Measurements from ENCODE around the gene LCN15. TPM values are rescaled to one million over a fixed set of nuclear protein-coding genes. Genes with fewer than 3 reads are reported as not detected.

Gene LCN15
- total RNA-seq, 1 experiment from 2014 or later: not detected

DNA sequence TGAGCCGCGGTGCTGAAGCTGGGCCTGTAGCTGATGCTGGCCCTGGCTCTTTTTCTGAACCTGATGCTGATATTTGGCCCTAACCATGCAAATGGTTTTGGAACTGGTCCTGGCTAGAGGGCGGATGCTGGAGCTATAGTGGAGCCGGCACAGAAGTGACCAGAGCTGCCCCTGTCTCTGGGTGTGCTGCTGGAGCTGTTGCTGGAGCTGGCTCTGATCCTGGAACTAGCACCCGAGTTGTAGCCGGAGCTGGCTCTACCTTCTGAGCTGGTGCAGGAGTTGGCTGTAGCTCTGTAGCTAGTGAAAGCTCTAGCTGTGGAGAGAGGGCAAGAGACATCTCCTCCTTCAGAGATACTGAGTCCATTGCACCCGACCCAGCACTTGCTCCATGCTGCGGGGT, 34.4 kb downstream of the LCN15 start:
- H4K20me1 ChIP-seq (ENCODE audit: insufficient read depth): peaks cover 25% of the 10 kb centered on the region
- no peak overlapping the region for H3K27ac ChIP-seq
- peak overlapping the region; percentile 98 for H3K4me2 ChIP-seq
- H3K4me1 ChIP-seq (replicated peaks; ENCODE audit: insufficient read depth): peaks cover 27% of the 10 kb centered on the region
- H3K79me2 ChIP-seq (ENCODE audit: low read depth): peaks cover 63% of the 10 kb centered on the region
- POLR2A ChIA-PET (ENCODE audit: unreplicated experiment): interaction anchor here (0.8 kb wide), 1 partner anchor 471 kb away, joined by 12 read pairs; no protein-coding TSS in a partner anchor
- no TSS peak for BruUV-seq (replicated peaks)
- no peaks in the 10 kb centered on the region for H3K27me3 ChIP-seq (ENCODE audit: insufficient read depth, low read depth)
- no peak for DNase-seq
- no peaks in the 10 kb centered on the region for H3K9me2 ChIP-seq (ENCODE audit: insufficient read depth)
- intact Hi-C loops (cut with micrococcal nuclease; ENCODE audit: unreplicated experiment): loop anchor here (10.0 kb wide), 1 partner anchor 55 kb away; no protein-coding TSS in a partner anchor
- TF ChIP-seq, protein P1, sequence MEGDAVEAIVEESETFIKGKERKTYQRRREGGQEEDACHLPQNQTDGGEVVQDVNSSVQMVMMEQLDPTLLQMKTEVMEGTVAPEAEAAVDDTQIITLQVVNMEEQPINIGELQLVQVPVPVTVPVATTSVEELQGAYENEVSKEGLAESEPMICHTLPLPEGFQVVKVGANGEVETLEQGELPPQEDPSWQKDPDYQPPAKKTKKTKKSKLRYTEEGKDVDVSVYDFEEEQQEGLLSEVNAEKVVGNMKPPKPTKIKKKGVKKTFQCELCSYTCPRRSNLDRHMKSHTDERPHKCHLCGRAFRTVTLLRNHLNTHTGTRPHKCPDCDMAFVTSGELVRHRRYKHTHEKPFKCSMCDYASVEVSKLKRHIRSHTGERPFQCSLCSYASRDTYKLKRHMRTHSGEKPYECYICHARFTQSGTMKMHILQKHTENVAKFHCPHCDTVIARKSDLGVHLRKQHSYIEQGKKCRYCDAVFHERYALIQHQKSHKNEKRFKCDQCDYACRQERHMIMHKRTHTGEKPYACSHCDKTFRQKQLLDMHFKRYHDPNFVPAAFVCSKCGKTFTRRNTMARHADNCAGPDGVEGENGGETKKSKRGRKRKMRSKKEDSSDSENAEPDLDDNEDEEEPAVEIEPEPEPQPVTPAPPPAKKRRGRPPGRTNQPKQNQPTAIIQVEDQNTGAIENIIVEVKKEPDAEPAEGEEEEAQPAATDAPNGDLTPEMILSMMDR (conservative IDR thresholded peaks at IDR 0.05): no peak
- TF ChIP-seq EZH2 (IDR thresholded peaks at IDR 0.05; ENCODE audit: low read depth): no peak
- no peak overlapping the region for H3K4me3 ChIP-seq
- H3K36me3 ChIP-seq (ENCODE audit: low read depth): peaks cover 16% of the 10 kb centered on the region
- H3K9me3 ChIP-seq (ENCODE audit: insufficient read depth, low read depth): no peaks in the 10 kb centered on the region
- H2AFZ ChIP-seq: no peak overlapping the region
- CTCF ChIA-PET: interaction anchor here (0.6 to 0.8 kb wide), 3 partner anchors 48 to 75 kb away, joined by 4 to 13 read pairs (median 6); no protein-coding TSS in a partner anchor
- peaks cover 48% of the 10 kb centered on the region for H3F3A ChIP-seq (ENCODE audit: insufficient read depth, low read depth)

GRCh38 chr9:136729144-136729543, 35.2 kb downstream of the LCN15 start:
- peaks cover 27% of the 10 kb centered on the region for H3K4me1 ChIP-seq (replicated peaks; ENCODE audit: insufficient read depth)
- peaks cover 24% of the 10 kb centered on the region for H3K36me3 ChIP-seq (ENCODE audit: low read depth)
- no peaks in the 10 kb centered on the region for H3K9me3 ChIP-seq (ENCODE audit: insufficient read depth, low read depth)
- H3K9me2 ChIP-seq (ENCODE audit: insufficient read depth): no peaks in the 10 kb centered on the region
- peaks cover 71% of the 10 kb centered on the region for H3K79me2 ChIP-seq (ENCODE audit: low read depth)
- intact Hi-C loops (cut with micrococcal nuclease; ENCODE audit: unreplicated experiment): loop anchor here (10.0 kb wide), 1 partner anchor 54 kb away; no protein-coding TSS in a partner anchor
- TSS peak; percentile 33 for BruUV-seq (replicated peaks)
- no peak overlapping the region for H3K27ac ChIP-seq
- DNase-seq: no peak
- no peaks in the 10 kb centered on the region for H3K27me3 ChIP-seq (ENCODE audit: insufficient read depth, low read depth)
- H3K4me3 ChIP-seq: peak overlapping the region; percentile 99; the same call in 1 of the 2 replicates
- POLR2A ChIA-PET (ENCODE audit: unreplicated experiment): no interaction called here
- peaks cover 33% of the 10 kb centered on the region for H4K20me1 ChIP-seq (ENCODE audit: insufficient read depth)
- H2AFZ ChIP-seq: no peak overlapping the region
- peak overlapping the region; percentile 98 for H3K4me2 ChIP-seq
- CTCF ChIA-PET: interaction anchor here (1.0 kb wide), 1 partner anchor 13 kb away, joined by 3 read pairs; the partner anchor contains the start of gene LCN10
- H3F3A ChIP-seq (ENCODE audit: insufficient read depth, low read depth): peaks cover 56% of the 10 kb centered on the region
- TF ChIP-seq, protein P1 (conservative IDR thresholded peaks at IDR 0.05): no peak
- TF ChIP-seq EZH2 (IDR thresholded peaks at IDR 0.05; ENCODE audit: low read depth): no peak

- Histone ChIP-seq H3K27ac (peak overlapping the region; percentile 16; the same call in 1 of the 2 replicates), H3F3A (ENCODE audit: insufficient read depth, low read depth) (peaks cover 61% of the 10 kb centered on the region), H3K4me2 (peak overlapping the region; percentile 98), H3K9me2 (ENCODE audit: insufficient read depth) (no peaks in the 10 kb centered on the region), H3K4me3 (peak overlapping the region; percentile 99), H3K4me1 (replicated peaks; ENCODE audit: insufficient read depth) (peaks cover 27% of the 10 kb centered on the region), H3K36me3 (ENCODE audit: low read depth) (peaks cover 29% of the 10 kb centered on the region), H4K20me1 (ENCODE audit: insufficient read depth) (peaks cover 38% of the 10 kb centered on the region), H3K79me2 (ENCODE audit: low read depth) (peaks cover 71% of the 10 kb centered on the region), H2AFZ (peak overlapping the region; percentile 96), H3K27me3 (ENCODE audit: insufficient read depth, low read depth) (no peaks in the 10 kb centered on the region), H3K9me3 (ENCODE audit: insufficient read depth, low read depth) (no peaks in the 10 kb centered on the region)
- ChIA-PET POLR2A (ENCODE audit: unreplicated experiment) (interaction anchor here (0.6 kb wide), 1 partner anchor 18 kb away, joined by 3 read pairs; no protein-coding TSS in a partner anchor), CTCF (interaction anchor here (0.6 to 1.0 kb wide), 2 partner anchors 14 to 104 kb away, joined by 3 read pairs; partner anchors contain the start of gene LCN10)
- TF ChIP-seq, protein P1 (conservative IDR thresholded peaks at IDR 0.05): no peak
- no peak for TF ChIP-seq EZH2 (IDR thresholded peaks at IDR 0.05; ENCODE audit: low read depth)
- intact Hi-C loops (cut with micrococcal nuclease; ENCODE audit: unreplicated experiment): loop anchor here (10.0 kb wide), 1 partner anchor 54 kb away; no protein-coding TSS in a partner anchor
- peak in 1 of 2 experiments; percentile 52 for DNase-seq
- BruUV-seq (replicated peaks): no TSS peak
These were observed 35.7 kb downstream of the LCN15 start for GRCh38 chr9:136728548-136729123.
